B cell (primary cell): ENCODE data around the gene TNNI3K. TPM values are rescaled to one million over a fixed set of nuclear protein-coding genes. Genes with fewer than 3 reads are reported as not detected.

Experiments used
- ATAC-seq: fragments of 200-7000 bp; cut with Tn5 transposase; one replicate; pipeline ENCODE4 v1.10.0; 2021; ENCODE audit warnings: low read depth, mild to moderate bottlenecking, moderate number of reproducible peaks, moderate library complexity
- CTCF ChIA-PET: fragments of 350-600 bp; sonication (Branson Sonifier 250); formaldehyde crosslinking; loops from one replicate; lab custom pipeline; 2021; ENCODE audit warnings: antibody characterized with exemption, inconsistent platforms; lab: Charles Lee
- POLR2A ChIA-PET: fragments of 350-600 bp; sonication (Branson Sonifier 250); formaldehyde crosslinking; loops from one replicate; lab custom pipeline; 2021; ENCODE audit warnings: antibody characterized with exemption; lab: Charles Lee
- DNase-seq: peaks from one replicate; pipeline ENCODE4 v3.0.0; 2013
- H2AFZ ChIP-seq: 2 replicates; pipeline ENCODE4 v1.6.1; 2012; ENCODE audit warnings: mild to moderate bottlenecking, low read depth, low read length; ENCODE audit not compliant: insufficient read depth, poor library complexity, severe bottlenecking
- H3K27ac ChIP-seq, 2 donors: 1 replicate in 1 of 2; 2 replicates in 1 of 2; pipeline ENCODE4 v1.5.1; 2012 to 2013; ENCODE audit warnings: low read length in 2 of 2, mild to moderate bottlenecking in 2 of 2, moderate library complexity in 1 of 2
- H3K27me3 ChIP-seq, 4 experiments: fragments of 200-600 bp in 1 of 4; sonication (generic) in 1 of 4; replicated peaks in 1 of 4; 1 replicate in 2 of 4; 2 replicates in 2 of 4; pipeline versions ENCODE4 v1.6.1 to v1.7.0; 2013 to 2016; ENCODE audit warnings: low read length in 3 of 4, mild to moderate bottlenecking in 2 of 4, mixed read lengths in 1 of 4, moderate library complexity in 1 of 4; ENCODE audit not compliant: insufficient read depth in 4 of 4, control insufficient read depth in 3 of 4; ENCODE audit errors: control extremely low read depth in 1 of 4
- H3K36me3 ChIP-seq, 2 experiments: replicated peaks in 1 of 2; 1 replicate in 1 of 2; 2 replicates in 1 of 2; pipeline versions ENCODE4 v1.6.1 to v1.7.1; 2013; ENCODE audit warnings: low read length in 1 of 2; ENCODE audit not compliant: insufficient read depth in 2 of 2, control insufficient read depth in 1 of 2; ENCODE audit errors: control extremely low read depth in 1 of 2, extremely low read depth in 1 of 2
- H3K4me1 ChIP-seq, 2 donors: fragments of 200-600 bp in 1 of 2; sonication (generic) in 1 of 2; 1 replicate in 1 of 2; 2 replicates in 1 of 2; pipeline versions ENCODE4 v1.5.1 to v1.6.1; 2013 to 2017; ENCODE audit warnings: low read length in 2 of 2; ENCODE audit not compliant: control insufficient read depth in 2 of 2, insufficient read depth in 2 of 2
- H3K4me2 ChIP-seq: replicated peaks from 2 replicates; pipeline ENCODE3; 2012; ENCODE audit warnings: mild to moderate bottlenecking, low read depth, low read length; ENCODE audit not compliant: poor library complexity, severe bottlenecking
- H3K4me3 ChIP-seq, 5 experiments: fragments of 200-600 bp in 1 of 5; sonication (generic) in 1 of 5; 1 replicate in 3 of 5; 2 replicates in 2 of 5; pipeline versions ENCODE4 v1.5.1 to v1.7.0; 2011 to 2016; ENCODE audit warnings: low read length in 4 of 5, mild to moderate bottlenecking in 4 of 5, low read depth in 2 of 5, control low read depth in 1 of 5, moderate library complexity in 1 of 5; ENCODE audit not compliant: insufficient read depth in 1 of 5; ENCODE audit errors: control extremely low read depth in 1 of 5, extremely low read depth in 1 of 5
- H3K79me2 ChIP-seq: fragments of 200-600 bp; sonication (generic); one replicate; pipeline ENCODE4 v1.6.0; 2016; ENCODE audit warnings: low read length; ENCODE audit not compliant: control insufficient read depth, insufficient read depth
- H3K9ac ChIP-seq: fragments of 200-600 bp; sonication (generic); 2 replicates; pipeline ENCODE4 v1.6.1; 2017; ENCODE audit warnings: mild to moderate bottlenecking, low read length, moderate library complexity
- H3K9me3 ChIP-seq, 3 donors: one replicate each; pipeline versions ENCODE4 v1.6.1 to v1.7.1; 2013; ENCODE audit warnings: low read length in 2 of 3; ENCODE audit not compliant: control insufficient read depth in 2 of 3, insufficient read depth in 1 of 3; ENCODE audit errors: control extremely low read depth in 1 of 3
- H4K20me1 ChIP-seq: 2 replicates; pipeline ENCODE4 v1.6.0; 2012; ENCODE audit warnings: mild to moderate bottlenecking, low read length; ENCODE audit not compliant: insufficient read depth, control insufficient read depth, poor library complexity, severe bottlenecking
- H3K27ac Mint-ChIP-seq: one replicate; pipeline ENCODE4 v1.8.0; 2021; ENCODE audit warnings: mixed read lengths
- H3K27me3 Mint-ChIP-seq: one replicate; pipeline ENCODE4 v1.8.0; 2021; ENCODE audit warnings: mixed read lengths
- H3K4me1 Mint-ChIP-seq: one replicate; pipeline ENCODE4 v1.8.0; 2021; ENCODE audit warnings: mixed read lengths
- H3K4me3 Mint-ChIP-seq: one replicate; pipeline ENCODE4 v1.8.0; 2021; ENCODE audit warnings: mixed read lengths
- H3K9me3 Mint-ChIP-seq: one replicate; pipeline ENCODE4 v1.8.0; 2022; ENCODE audit warnings: mixed read lengths; ENCODE audit not compliant: insufficient read depth
- EZH2 ChIP-seq: IDR thresholded peaks from 2 replicates; pipeline ENCODE4 v1.6.1; 2012; ENCODE audit warnings: borderline replicate concordance, low read depth, mild to moderate bottlenecking, moderate library complexity, low read length; ENCODE audit not compliant: insufficient read depth, poor library complexity, severe bottlenecking
- WGBS: methylation state at CpG from one replicate; pipeline ENCODE4 v1.1.5; 2013; ENCODE audit warnings: missing lambda C conversion rate; ENCODE audit not compliant: insufficient coverage; 5-methylcytosine and 5-hydroxymethylcytosine counted together
- intact Hi-C: fragments of 100-400 bp; cut with micrococcal nuclease; formaldehyde crosslinking; loops from one replicate; pipeline ENCODE4 v1.10.0; 2022
- polyA plus RNA-seq: library from polyadenylated mRNA; depleted of rRNA; stranded (reverse); fragments of >200 nt; gene quantifications from 2 replicates; pipeline ENCODE4 v1.2.3, GENCODE V29; 2012
- total RNA-seq, 2 donors: library from RNA; stranded (reverse); fragments of 120-200 nt in 1 of 2; gene quantifications; 1 replicate in 1 of 2; 2 replicates in 1 of 2; pipeline versions ENCODE4 v1.2.3 to v1.2.4, GENCODE V29; 2013 to 2022
- TF ChIP-seq, protein P1 (sequence below): fragments of 200-600 bp; IDR thresholded peaks from one replicate; pipeline ENCODE4 v1.8.0; 2022; ENCODE audit warnings: antibody characterized with exemption, mild to moderate bottlenecking

Gene TNNI3K
- total and polyA plus RNA-seq, 2 donors (not counting 1 experiment from before 2014, with no cell fraction given): 0.52 to 3.1 TPM

DNA sequence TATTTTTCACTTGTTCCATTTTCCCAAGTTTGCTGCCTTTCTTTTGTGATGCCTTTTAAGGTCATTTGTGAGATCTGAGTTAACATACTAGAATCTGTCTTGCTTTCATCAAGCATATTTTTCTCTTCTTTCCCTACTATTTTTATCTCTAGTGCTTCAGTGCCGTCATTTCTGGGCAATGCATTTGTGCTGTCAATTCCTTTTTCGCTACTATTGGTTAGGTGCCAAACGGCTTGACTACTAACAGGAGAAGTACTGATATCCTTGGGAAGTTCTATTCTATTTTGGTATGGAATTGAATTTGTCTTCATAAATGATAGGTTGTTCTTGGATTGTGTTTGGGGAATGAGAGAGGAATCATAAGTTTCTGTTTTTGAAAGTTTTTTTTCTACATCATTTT lies 235.1 kb downstream of the TNNI3K start:
- H3K9me3 ChIP-seq: peaks cover 0 to 3% (median 0%) of the 10 kb centered on the region in 3 donors
- H4K20me1 ChIP-seq: no peaks in the 10 kb centered on the region
- no peak overlapping the region for H2AFZ ChIP-seq
- H3K79me2 ChIP-seq: no peaks in the 10 kb centered on the region
- no peaks in the 10 kb centered on the region for H3K27me3 ChIP-seq
- ATAC-seq (no peak), DNase-seq (no peak)
- ChIA-PET CTCF (interaction anchor here (0.7 to 1.8 kb wide), 2 partner anchors 11 to 219 kb away, joined by 3 to 6 read pairs; no protein-coding TSS in a partner anchor), POLR2A (no interaction called here)
- Mint-ChIP-seq H3K4me1 (no peaks in the 10 kb centered on the region), H3K9me3 (no peaks in the 10 kb centered on the region), H3K27ac (no peak overlapping the region), H3K4me3 (no peak overlapping the region), H3K27me3 (no peaks in the 10 kb centered on the region)
- no peak overlapping the region for H3K27ac ChIP-seq
- intact Hi-C loops: no loop called here
- no peak overlapping the region for H3K4me3 ChIP-seq
- TF ChIP-seq, protein P1, sequence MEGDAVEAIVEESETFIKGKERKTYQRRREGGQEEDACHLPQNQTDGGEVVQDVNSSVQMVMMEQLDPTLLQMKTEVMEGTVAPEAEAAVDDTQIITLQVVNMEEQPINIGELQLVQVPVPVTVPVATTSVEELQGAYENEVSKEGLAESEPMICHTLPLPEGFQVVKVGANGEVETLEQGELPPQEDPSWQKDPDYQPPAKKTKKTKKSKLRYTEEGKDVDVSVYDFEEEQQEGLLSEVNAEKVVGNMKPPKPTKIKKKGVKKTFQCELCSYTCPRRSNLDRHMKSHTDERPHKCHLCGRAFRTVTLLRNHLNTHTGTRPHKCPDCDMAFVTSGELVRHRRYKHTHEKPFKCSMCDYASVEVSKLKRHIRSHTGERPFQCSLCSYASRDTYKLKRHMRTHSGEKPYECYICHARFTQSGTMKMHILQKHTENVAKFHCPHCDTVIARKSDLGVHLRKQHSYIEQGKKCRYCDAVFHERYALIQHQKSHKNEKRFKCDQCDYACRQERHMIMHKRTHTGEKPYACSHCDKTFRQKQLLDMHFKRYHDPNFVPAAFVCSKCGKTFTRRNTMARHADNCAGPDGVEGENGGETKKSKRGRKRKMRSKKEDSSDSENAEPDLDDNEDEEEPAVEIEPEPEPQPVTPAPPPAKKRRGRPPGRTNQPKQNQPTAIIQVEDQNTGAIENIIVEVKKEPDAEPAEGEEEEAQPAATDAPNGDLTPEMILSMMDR: no peak
- TF ChIP-seq EZH2: no peak
- no peaks in the 10 kb centered on the region for H3K36me3 ChIP-seq
- no peaks in the 10 kb centered on the region for H3K4me1 ChIP-seq
- H3K9ac ChIP-seq: no peak overlapping the region
- H3K4me2 ChIP-seq: no peak overlapping the region
- 69% methylated on average over 2 of the region's 3 CpGs for WGBS

DNA sequence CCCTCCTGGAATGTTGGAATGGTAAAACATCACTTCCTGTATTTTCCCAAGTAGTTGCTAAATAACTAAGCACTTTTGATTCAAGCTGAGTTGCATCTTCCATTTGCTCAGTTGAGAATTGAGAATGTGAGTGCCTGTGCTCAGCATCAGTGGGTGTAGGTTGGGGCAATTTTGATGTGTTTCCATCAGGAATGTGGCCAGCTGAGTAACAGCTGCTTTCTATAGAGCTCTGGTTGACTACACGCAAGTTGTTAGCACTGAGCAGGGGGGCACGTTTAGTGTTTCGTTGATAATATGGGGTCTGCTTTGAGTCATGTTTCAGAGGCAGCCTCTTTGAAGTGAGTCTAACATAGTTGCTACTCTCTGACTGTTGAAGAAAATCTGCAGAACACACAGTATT lies 235.7 kb downstream of the TNNI3K start:
- Histone ChIP-seq H3K27ac (no peak overlapping the region), H3K4me2 (no peak overlapping the region), H3K27me3 (no peaks in the 10 kb centered on the region), H3K4me3 (no peak overlapping the region), H4K20me1 (no peaks in the 10 kb centered on the region), H3K36me3 (no peaks in the 10 kb centered on the region), H3K9ac (no peak overlapping the region), H2AFZ (no peak overlapping the region), H3K79me2 (no peaks in the 10 kb centered on the region), H3K4me1 (no peaks in the 10 kb centered on the region), H3K9me3 (no peaks in the 10 kb centered on the region)
- WGBS: 64% methylated on average over 3 of the region's 3 CpGs
- Mint-ChIP-seq H3K27ac (no peak overlapping the region), H3K4me1 (no peaks in the 10 kb centered on the region), H3K9me3 (no peaks in the 10 kb centered on the region), H3K4me3 (no peak overlapping the region), H3K27me3 (no peaks in the 10 kb centered on the region)
- ChIA-PET POLR2A (no interaction called here), CTCF (no interaction called here)
- ATAC-seq: no peak
- no peak for DNase-seq
- intact Hi-C loops: no loop called here
- TF ChIP-seq EZH2: no peak
- TF ChIP-seq, protein P1: no peak
